CD4-positive, alpha-beta T cell treated with Interleukin-4 for 4 hours (primary cell): Measurements from ENCODE around the gene IL1R2.

Experiments
- DNase-seq: peaks from one replicate; pipeline ENCODE4 v3.0.0-alpha.2; 2020

Gene IL1R2, protein sequence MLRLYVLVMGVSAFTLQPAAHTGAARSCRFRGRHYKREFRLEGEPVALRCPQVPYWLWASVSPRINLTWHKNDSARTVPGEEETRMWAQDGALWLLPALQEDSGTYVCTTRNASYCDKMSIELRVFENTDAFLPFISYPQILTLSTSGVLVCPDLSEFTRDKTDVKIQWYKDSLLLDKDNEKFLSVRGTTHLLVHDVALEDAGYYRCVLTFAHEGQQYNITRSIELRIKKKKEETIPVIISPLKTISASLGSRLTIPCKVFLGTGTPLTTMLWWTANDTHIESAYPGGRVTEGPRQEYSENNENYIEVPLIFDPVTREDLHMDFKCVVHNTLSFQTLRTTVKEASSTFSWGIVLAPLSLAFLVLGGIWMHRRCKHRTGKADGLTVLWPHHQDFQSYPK

DNA sequence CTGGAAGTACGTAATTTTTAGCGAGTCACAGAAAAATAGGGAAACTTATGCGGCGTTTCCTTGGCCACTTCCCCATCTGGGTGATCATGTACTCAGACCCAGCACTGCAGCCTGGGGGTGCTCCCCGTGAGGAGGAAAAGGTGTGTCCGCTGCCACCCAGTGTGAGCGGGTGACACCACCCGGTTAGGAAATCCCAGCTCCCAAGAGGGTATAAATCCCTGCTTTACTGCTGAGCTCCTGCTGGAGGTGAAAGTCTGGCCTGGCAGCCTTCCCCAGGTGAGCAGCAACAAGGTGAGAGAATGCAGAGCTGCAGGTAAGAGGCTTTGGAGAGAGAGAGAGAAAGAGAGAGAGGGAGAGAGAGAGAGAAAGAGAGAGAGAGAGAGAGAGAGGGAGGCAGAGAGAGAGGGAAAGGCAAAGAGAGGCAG, at the start of gene IL1R2:
IL1R2 (plus strand) TSS at position 240 of the 425 bp plus-strand sequence. CDS start 16,616 bp downstream, outside the sequence.
- peak; percentile 16 for DNase-seq

GRCh38 chr2:101942851-101943250, 48.9 kb upstream of the IL1R2 start:
- DNase-seq = no peak

GRCh38 chr2:101946372-101947039, 45.3 kb upstream of the IL1R2 start:
- no peak for DNase-seq

GRCh38 chr2:101947374-101947773, 44.4 kb upstream of the IL1R2 start:
- no peak for DNase-seq

- DNase-seq = no peak
These were observed 43.1 kb upstream of the IL1R2 start for GRCh38 chr2:101948625-101949155.

DNA sequence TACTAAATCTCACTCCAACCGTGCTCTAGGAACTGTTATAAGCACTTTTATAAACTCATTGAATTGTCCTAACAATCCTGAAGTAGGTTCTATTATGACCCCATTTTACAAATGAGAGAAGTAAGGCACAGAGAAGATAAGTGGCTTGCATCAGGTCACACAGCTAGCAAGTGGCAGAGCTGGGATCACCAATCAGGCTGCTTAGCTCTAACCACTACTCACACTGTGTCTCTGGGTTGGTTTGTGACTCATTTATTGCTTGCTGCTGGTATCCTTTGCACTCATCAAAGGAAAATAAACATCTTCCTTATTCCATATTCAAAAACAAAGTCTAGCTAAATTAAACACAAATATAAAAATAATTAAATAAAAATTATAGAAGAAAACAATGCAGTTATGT, 42.5 kb upstream of the IL1R2 start:
- DNase-seq = no peak

GRCh38 chr2:101951296-101951695, 40.5 kb upstream of the IL1R2 start:
- DNase-seq = no peak

DNA sequence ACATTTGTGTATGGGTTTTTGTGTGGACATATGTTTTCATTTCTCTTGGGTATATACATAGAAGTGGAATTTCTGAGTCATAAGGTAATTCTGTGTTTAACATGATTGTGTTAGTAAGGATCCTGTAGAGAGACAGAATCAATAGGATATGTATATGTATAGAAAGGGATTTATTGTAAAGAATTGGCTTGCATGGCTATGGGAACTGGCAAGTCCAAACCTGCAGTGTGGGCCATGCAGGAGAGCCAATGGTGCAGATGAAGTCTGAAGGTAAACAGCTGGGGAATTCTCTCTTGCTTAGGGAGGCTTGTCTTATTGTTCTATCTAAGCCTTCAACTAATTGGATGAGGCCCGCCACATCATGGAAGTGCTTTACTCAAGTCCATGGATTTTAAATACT, 39.2 kb upstream of the IL1R2 start:
- DNase-seq = no peak

DNA sequence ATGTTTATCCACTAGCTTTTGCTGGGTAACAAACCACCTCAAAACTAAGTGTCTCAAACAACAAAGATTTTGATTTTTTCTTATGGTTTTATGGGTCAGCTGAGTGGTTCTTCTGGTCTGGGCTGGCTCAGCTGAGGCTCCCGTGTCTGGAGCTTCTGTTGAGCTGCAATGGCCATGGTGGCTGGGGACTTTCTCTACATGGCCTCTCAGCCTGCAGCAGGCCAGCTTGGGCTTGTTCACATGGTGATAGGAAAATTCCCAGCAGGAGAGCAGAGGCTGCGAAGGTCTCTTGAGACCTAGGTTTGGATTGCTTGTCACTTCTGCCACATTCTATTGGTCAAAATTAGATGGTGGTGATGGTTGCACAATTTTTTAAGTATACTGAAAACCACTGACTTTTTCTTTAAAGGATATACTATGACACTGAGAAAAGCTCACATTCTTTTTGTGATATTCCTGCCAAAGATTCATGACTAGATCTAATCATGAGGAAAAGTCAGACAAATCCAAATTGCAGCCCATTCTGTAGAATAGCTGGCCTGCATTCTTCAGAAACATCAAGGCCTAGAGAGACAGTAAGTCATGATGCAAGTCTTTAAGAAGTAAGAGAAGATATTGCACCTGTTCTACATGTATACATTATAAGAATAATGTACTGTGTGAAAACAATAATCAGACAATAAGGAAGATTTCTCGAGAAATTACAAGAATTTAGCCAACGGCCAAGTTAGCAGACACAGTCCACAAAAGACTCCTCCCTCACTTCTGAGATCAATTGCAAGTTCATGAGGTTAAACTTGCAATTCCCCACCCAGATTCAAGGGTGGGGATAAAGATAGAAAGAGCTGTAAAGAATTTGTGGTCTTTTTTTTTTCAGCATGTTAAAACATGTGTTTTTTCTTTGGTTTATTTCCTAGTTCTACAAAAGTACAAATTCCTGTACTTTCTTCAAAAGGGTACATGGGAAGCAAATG, 35.0 kb upstream of the IL1R2 start:
- no peak for DNase-seq

DNA sequence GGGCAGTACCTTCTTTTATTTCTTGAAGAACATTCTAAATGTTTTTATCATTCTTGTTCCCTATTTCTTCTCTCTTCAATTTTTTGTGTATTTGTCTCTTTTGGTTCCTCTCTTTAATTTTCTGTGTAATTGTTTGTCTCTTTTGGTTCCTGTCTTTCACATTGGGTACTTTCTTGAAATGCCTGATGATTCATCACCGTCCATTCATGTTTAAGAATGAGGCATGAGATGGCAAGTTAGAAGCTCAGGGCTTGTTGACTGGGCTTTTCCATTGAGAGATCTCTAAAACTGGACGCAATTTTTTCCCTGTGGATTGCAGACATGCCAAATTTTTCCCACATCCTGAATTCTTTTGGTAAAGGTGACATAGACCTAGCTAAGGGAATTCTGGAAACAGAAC, 33.7 kb upstream of the IL1R2 start:
- DNase-seq = no peak

DNA sequence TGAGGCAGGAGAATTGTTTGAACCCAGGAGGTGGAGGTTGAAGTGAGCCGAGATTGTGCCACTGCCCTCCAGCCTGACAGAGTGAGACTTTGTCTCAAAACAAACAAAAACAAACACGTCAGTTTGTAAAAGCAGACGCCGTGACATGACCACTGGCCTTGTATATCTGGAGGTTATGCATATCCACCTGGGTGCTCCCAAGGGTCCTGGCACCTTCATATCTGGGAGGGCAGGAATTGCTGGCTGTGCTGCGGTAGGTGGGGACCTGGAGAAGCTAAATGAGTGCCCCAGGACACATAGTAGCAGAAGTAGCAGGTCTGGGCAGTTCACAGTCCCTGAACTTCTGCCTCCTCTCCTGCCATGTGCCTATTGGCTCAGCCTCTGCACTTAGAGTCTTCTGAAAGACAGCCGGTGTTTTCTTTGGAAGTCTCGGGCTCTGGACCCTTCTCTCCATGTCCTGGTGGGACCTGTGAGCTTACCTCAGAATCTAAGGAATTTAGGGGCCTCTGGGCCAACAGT, 30.9 kb upstream of the IL1R2 start:
- DNase-seq = no peak

- DNase-seq = no peak
These were observed 30.2 kb upstream of the IL1R2 start for GRCh38 chr2:101961338-101962191.

- DNase-seq = no peak
These were observed 29.5 kb upstream of the IL1R2 start for GRCh38 chr2:101962309-101962708.

DNA sequence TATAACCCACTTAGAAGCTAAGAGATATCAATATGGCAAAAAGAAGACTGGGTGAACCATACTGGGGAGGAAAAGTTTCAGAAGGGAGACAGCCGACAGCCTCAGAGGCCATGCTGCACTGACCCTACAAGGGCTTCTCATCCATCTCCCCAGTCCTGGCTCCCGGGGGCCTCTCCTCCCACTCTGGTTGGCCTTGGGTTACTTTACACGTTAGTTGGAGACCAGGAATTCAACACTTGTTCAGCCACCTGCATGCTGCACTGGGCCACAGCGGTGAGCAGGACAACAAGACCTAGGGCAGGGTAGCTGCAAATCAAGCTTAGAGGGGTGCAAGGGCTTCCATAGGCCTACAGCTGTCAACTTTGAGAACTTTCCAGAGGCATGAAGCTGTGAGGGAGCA, 28.6 kb upstream of the IL1R2 start:
- DNase-seq = no peak

DNA sequence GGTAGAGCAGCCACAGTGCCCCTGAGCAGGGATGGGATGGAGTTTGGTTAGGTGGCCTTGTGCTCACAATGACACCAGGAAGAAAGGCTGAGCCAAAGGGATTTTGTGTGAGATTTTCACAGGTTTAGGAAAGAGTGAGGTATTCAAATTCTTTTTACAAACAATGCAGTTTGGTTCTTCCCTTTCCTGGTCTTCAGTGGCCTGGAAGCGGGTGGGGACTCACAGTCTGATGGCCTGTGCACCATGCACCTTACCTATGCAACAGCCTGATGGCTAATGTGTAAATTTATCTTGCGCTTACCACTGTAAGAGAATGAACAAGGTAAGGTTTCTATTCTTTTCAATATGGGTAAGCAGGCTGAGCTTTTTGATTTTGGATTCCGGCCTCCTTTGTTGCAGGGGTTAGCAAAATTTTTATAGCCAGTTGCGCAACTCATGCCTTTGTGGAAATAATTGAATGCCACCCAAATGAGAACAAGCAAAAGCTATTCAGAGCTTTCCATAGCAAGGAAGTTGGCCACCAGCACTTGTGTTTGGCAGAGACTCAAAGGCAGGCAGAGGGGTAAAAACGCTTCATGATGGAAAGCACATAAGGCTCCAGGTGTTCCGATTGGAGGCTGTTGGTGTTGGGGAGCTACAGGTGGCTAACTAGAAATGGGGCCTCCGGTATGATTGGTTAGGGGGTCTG, 23.8 kb upstream of the IL1R2 start:
- no peak for DNase-seq

GRCh38 chr2:101969723-101970122, 22.0 kb upstream of the IL1R2 start:
- DNase-seq = no peak

GRCh38 chr2:101970901-101971300, 20.9 kb upstream of the IL1R2 start:
- no peak for DNase-seq

- DNase-seq = no peak
These were observed 19.9 kb upstream of the IL1R2 start for GRCh38 chr2:101971836-101972235.

GRCh38 chr2:101972621-101973434, 18.9 kb upstream of the IL1R2 start:
- no peak for DNase-seq

DNA sequence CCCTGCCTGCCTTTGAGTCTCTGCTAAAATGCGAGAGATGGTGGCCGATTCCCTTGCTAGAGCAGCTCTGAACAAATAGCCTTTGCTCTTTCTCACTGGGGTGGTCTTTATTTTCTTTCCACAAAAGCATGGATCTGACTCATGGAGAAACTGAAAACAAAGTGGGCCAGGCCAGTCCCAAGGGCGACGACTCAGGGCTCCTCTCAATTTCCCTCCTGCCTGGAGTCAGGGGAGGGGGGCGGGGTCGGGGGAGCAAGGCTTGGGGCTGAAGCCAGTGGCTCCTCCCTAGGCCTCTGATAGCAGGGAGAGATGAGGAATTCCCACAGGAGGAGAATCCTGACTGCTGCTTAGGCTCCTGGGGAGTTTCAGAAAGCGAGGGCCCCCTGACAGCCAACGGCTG, 17.1 kb upstream of the IL1R2 start:
- DNase-seq = no peak
